ENCODE data around the gene CCM2L.

DNA sequence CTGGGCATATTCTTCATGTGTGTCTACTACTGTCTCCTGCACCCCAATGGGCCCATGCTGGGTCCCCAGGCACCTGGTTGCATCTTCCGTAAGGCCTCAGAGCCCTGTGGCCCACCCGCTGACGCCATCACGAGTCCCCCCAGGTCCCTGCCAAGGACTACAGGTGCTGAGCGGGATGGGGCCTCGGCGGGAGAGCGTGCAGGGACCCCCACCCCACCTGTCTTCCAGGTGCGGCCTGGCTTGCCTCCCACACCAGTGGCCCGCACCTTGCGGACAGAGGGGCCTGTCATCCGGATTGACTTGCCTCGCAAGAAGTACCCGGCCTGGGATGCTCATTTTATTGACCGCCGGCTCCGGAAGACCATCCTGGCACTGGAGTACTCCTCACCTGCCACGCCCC is 13.2 kb upstream of the CCM2L start:
- TF ChIP-seq CTCF (IDR thresholded peaks at IDR 0.05): no peak
- no peak for TF ChIP-seq POLR2A (IDR thresholded peaks at IDR 0.05)

Measured in prostate gland (tissue), 2 donors.